ENCODE data around the gene MANEA. TPM values are rescaled to one million over a fixed set of nuclear protein-coding genes. Genes with fewer than 3 reads are reported as not detected.

Gene MANEA
- total and polyA plus RNA-seq, 2 of the 4 experiments (the other 2 are of a cell fraction), result 3.9 to 9.0 TPM

DNA sequence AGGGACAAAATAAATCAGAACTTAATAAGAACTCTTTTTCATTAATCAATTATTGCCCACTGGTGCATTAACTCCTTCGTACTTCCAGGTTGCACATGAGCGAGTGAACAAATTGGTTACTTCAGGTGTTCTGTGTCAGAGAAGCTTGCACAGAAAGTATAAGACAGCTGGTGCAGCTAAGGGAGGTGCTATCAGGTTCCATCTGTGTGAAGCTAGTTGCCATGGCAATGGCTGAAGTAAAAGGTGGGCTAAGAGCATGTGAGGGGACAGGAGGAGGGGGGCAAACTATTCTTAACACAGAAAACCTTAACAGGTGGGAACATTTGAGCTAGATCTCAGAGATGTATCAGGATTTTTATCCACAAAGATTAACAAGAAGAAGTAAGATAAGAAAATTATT lies 81.6 kb downstream of the MANEA start:
- H3K23ac ChIP-seq (ENCODE audit: low read depth, low read length), result no peak overlapping the region
- H2BK120ac ChIP-seq (ENCODE audit: low read depth, low read length), result no peak overlapping the region
- no peaks in the 10 kb centered on the region for H3K9me1 ChIP-seq (ENCODE audit: insufficient read depth, low read length)
- BruUV-seq (replicated peaks), result no TSS peak
- intact Hi-C loops (cut with micrococcal nuclease), result no loop called here
- H3K9ac ChIP-seq (ENCODE audit: low read depth, low read length), result no peak overlapping the region
- no peak overlapping the region for H3K4me2 ChIP-seq (ENCODE audit: low read depth, low read length)
- H2AFZ ChIP-seq (replicated peaks; ENCODE audit: low read length, poor library complexity), result no peak overlapping the region
- no peaks in the 10 kb centered on the region for H3K9me3 ChIP-seq (ENCODE audit: control insufficient read depth, insufficient read depth, low read length)
- dilution Hi-C loops (cut with HindIII; ENCODE audit: low sequenced_read_pairs, unreplicated experiment), result no loop called here
- ChIA-PET CTCF (no interaction called here), POLR2A (ENCODE audit: unreplicated experiment) (no interaction called here)
- H2AK9ac ChIP-seq (replicated peaks; ENCODE audit: low read depth, low read length, poor library complexity), result no peak overlapping the region
- no peaks in the 10 kb centered on the region for H4K20me1 ChIP-seq (ENCODE audit: insufficient read depth, low read length)
- H3K18ac ChIP-seq (ENCODE audit: low read depth, low read length), result no peak overlapping the region
- H2AK5ac ChIP-seq (ENCODE audit: low read depth, low read length), result no peak overlapping the region
- no peaks in the 10 kb centered on the region for H3K4me1 ChIP-seq (ENCODE audit: control insufficient read depth, insufficient read depth, low read length)
- in situ Hi-C loops (cut with MboI; ENCODE audit: low sequenced_read_pairs), result no loop called here
- no peak overlapping the region for H3K27ac ChIP-seq (ENCODE audit: insufficient read depth, low read length)
- WGBS, 2 experiments (ENCODE audit: extremely low coverage in 2 of 2, insufficient read length in 1 of 2), result no CpG with 5 or more reads among the region's 2 CpGs
- H3K4me3 ChIP-seq (ENCODE audit: insufficient read depth, low read depth, low read length), result no peak overlapping the region
- no peaks in the 10 kb centered on the region for H3K27me3 ChIP-seq (ENCODE audit: control insufficient read depth, insufficient read depth, low read length)
- H3K36me3 ChIP-seq (ENCODE audit: control insufficient read depth, insufficient read depth, low read length), result no peaks in the 10 kb centered on the region
- no peak overlapping the region for H3K14ac ChIP-seq (replicated peaks; ENCODE audit: low read depth, low read length)
- TF ChIP-seq ELK1 (IDR thresholded peaks at IDR 0.05; ENCODE audit: borderline replicate concordance, low read depth, low read length), result no peak
- TF ChIP-seq SMC3 (IDR thresholded peaks at IDR 0.05; ENCODE audit: low read depth, low read length), result no peak
- no peak overlapping the region for H2BK5ac ChIP-seq (ENCODE audit: low read depth, low read length, poor library complexity, severe bottlenecking)
- H3K4ac ChIP-seq (ENCODE audit: low read depth, low read length), result no peak overlapping the region
- ATAC-seq (ENCODE audit: low read depth), result no peak
- H2BK20ac ChIP-seq (ENCODE audit: low read depth, low read length), result no peak overlapping the region
- H3K79me1 ChIP-seq (ENCODE audit: low read depth in 1 of 2, low read length in 2 of 2), result no peaks in the 10 kb centered on the region
- no peak overlapping the region for H3K56ac ChIP-seq (ENCODE audit: extremely low read depth, insufficient read depth, low read length)
- no peak overlapping the region for H4K5ac ChIP-seq (ENCODE audit: low read depth, low read length)
- no peak overlapping the region for H2BK15ac ChIP-seq (ENCODE audit: low read depth, low read length)
- no peak overlapping the region for H4K91ac ChIP-seq (ENCODE audit: insufficient read depth, low read depth, low read length)
- no peak for DNase-seq
- no peak overlapping the region for H4K8ac ChIP-seq (ENCODE audit: low read depth in 2 of 2, low read length in 2 of 2)

Measured in IMR-90 (cell line).